ENCODE measurements around the gene MCTP2. TPM values are rescaled to one million over a fixed set of nuclear protein-coding genes. Genes with fewer than 3 reads are reported as not detected.

The MCTP2 gene
- total and polyA plus RNA-seq, 9 of the 15 experiments (the other 6 are each of a cell fraction or from before 2014, with no cell fraction given): 0.07 TPM; not detected in 8

GRCh38 chr15:94185547-94186236 is 45.7 kb upstream of the MCTP2 start:
- BruUV-seq (replicated peaks): no TSS peak
- TF ChIP-seq THRAP3 (IDR thresholded peaks at IDR 0.05; ENCODE audit: borderline replicate concordance) (no peak), ZNF717 (CRISPR knock-in tag; IDR thresholded peaks at IDR 0.05) (no peak), FOXK2 (conservative IDR thresholded peaks at IDR 0.05 in 1 of 2, IDR thresholded peaks at IDR 0.05 in 1 of 2; ENCODE audit: low read depth in 2 of 2) (no peak), NR2C1 (IDR thresholded peaks at IDR 0.05) (no peak), NR2C1 (tag; IDR thresholded peaks at IDR 0.05) (no peak), RBFOX2 (IDR thresholded peaks at IDR 0.05; ENCODE audit: low read depth, low read length) (no peak), HES1 (IDR thresholded peaks at IDR 0.05; ENCODE audit: low read depth) (no peak), ZNF780A (CRISPR knock-in tag; IDR thresholded peaks at IDR 0.05) (no peak)
- TF ChIP-seq, protein P1, sequence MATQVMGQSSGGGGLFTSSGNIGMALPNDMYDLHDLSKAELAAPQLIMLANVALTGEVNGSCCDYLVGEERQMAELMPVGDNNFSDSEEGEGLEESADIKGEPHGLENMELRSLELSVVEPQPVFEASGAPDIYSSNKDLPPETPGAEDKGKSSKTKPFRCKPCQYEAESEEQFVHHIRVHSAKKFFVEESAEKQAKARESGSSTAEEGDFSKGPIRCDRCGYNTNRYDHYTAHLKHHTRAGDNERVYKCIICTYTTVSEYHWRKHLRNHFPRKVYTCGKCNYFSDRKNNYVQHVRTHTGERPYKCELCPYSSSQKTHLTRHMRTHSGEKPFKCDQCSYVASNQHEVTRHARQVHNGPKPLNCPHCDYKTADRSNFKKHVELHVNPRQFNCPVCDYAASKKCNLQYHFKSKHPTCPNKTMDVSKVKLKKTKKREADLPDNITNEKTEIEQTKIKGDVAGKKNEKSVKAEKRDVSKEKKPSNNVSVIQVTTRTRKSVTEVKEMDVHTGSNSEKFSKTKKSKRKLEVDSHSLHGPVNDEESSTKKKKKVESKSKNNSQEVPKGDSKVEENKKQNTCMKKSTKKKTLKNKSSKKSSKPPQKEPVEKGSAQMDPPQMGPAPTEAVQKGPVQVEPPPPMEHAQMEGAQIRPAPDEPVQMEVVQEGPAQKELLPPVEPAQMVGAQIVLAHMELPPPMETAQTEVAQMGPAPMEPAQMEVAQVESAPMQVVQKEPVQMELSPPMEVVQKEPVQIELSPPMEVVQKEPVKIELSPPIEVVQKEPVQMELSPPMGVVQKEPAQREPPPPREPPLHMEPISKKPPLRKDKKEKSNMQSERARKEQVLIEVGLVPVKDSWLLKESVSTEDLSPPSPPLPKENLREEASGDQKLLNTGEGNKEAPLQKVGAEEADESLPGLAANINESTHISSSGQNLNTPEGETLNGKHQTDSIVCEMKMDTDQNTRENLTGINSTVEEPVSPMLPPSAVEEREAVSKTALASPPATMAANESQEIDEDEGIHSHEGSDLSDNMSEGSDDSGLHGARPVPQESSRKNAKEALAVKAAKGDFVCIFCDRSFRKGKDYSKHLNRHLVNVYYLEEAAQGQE (IDR thresholded peaks at IDR 0.05; ENCODE audit: borderline replicate concordance): no peak
- TF ChIP-seq, protein P1 (CRISPR knock-in tag; IDR thresholded peaks at IDR 0.05; ENCODE audit: low read depth): no peak
- TF ChIP-seq, protein P2, sequence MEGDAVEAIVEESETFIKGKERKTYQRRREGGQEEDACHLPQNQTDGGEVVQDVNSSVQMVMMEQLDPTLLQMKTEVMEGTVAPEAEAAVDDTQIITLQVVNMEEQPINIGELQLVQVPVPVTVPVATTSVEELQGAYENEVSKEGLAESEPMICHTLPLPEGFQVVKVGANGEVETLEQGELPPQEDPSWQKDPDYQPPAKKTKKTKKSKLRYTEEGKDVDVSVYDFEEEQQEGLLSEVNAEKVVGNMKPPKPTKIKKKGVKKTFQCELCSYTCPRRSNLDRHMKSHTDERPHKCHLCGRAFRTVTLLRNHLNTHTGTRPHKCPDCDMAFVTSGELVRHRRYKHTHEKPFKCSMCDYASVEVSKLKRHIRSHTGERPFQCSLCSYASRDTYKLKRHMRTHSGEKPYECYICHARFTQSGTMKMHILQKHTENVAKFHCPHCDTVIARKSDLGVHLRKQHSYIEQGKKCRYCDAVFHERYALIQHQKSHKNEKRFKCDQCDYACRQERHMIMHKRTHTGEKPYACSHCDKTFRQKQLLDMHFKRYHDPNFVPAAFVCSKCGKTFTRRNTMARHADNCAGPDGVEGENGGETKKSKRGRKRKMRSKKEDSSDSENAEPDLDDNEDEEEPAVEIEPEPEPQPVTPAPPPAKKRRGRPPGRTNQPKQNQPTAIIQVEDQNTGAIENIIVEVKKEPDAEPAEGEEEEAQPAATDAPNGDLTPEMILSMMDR (IDR thresholded peaks at IDR 0.05 in 2 of 3, conservative IDR thresholded peaks at IDR 0.05 in 1 of 3; ENCODE audit: insufficient read depth in 2 of 3, low read depth in 1 of 3, low read length in 3 of 3): no peak

More at GRCh38 chr15:94185547-94186236, 45.7 kb upstream of the MCTP2 start:
- ATAC-seq (no peak), FAIRE-seq (no peak), DNase-seq (ENCODE audit: extremely low read depth in 1 of 4, low spot score in 3 of 4) (no peak)
- Histone ChIP-seq H3K79me2 (ENCODE audit: control insufficient read depth, insufficient read depth, low read length) (no peaks in the 10 kb centered on the region), H3K4me1 (replicated peaks in 1 of 2; ENCODE audit: control insufficient read depth in 2 of 2, insufficient read depth in 2 of 2, low read length in 2 of 2) (no peaks in the 10 kb centered on the region), H3K9me1 (ENCODE audit: control insufficient read depth, insufficient read depth, low read length) (no peaks in the 10 kb centered on the region), H3K27me3 (ENCODE audit: control insufficient read depth in 2 of 2, insufficient read depth in 2 of 2, low read length in 2 of 2) (no peaks in the 10 kb centered on the region), H4K20me1 (replicated peaks; ENCODE audit: control insufficient read depth, insufficient read depth, low read length) (no peaks in the 10 kb centered on the region), H3K4me3 (no peak overlapping the region), H3K27ac (ENCODE audit: extremely low read depth, low read depth, low read length) (no peak overlapping the region), H3K36me3 (ENCODE audit: control insufficient read depth, insufficient read depth, low read length) (no peaks in the 10 kb centered on the region), H3K4me2 (ENCODE audit: insufficient read depth, low read length) (no peak overlapping the region), H2AFZ (ENCODE audit: low read depth, low read length) (no peak overlapping the region), H3K9me3 (replicated peaks; ENCODE audit: control insufficient read depth, insufficient read depth, low read depth, low read length) (no peaks in the 10 kb centered on the region), H3K9ac (ENCODE audit: insufficient read depth in 1 of 2, low read depth in 2 of 2, low read length in 2 of 2) (no peak overlapping the region)
- WGBS (ENCODE audit: insufficient coverage, low coverage, missing lambda C conversion rate): 1% methylated on average over 9 of the region's 9 CpGs
- in situ Hi-C loops (cut with MboI): no loop called here
- ChIA-PET POLR2A (no interaction called here), CTCF (ENCODE audit: low intra/inter-chr PET ratio) (no interaction called here)
- intact Hi-C loops (cut with micrococcal nuclease): no loop called here

Measured in K562 (cell line).